Subcutaneous preadipocyte (primary cell): ENCODE measurements around the gene EML1. TPM values are rescaled to one million over a fixed set of nuclear protein-coding genes. Genes with fewer than 3 reads are reported as not detected.

ENCODE experiments used
- small RNA-seq: library from RNA; depleted of rRNA; stranded (forward); fragments of <200 nt; gene quantifications from one replicate; pipeline ENCODE3, GENCODE V24; 2012
- total RNA-seq: library from RNA; depleted of rRNA; stranded (reverse); fragments of >200 nt; gene quantifications from 2 replicates; pipeline ENCODE4 v1.2.3, GENCODE V29; 2012

Gene EML1, protein sequence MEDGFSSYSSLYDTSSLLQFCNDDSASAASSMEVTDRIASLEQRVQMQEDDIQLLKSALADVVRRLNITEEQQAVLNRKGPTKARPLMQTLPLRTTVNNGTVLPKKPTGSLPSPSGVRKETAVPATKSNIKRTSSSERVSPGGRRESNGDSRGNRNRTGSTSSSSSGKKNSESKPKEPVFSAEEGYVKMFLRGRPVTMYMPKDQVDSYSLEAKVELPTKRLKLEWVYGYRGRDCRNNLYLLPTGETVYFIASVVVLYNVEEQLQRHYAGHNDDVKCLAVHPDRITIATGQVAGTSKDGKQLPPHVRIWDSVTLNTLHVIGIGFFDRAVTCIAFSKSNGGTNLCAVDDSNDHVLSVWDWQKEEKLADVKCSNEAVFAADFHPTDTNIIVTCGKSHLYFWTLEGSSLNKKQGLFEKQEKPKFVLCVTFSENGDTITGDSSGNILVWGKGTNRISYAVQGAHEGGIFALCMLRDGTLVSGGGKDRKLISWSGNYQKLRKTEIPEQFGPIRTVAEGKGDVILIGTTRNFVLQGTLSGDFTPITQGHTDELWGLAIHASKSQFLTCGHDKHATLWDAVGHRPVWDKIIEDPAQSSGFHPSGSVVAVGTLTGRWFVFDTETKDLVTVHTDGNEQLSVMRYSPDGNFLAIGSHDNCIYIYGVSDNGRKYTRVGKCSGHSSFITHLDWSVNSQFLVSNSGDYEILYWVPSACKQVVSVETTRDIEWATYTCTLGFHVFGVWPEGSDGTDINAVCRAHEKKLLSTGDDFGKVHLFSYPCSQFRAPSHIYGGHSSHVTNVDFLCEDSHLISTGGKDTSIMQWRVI
- 23.5 and 27.8 TPM in 2 replicates for total RNA-seq

DNA sequence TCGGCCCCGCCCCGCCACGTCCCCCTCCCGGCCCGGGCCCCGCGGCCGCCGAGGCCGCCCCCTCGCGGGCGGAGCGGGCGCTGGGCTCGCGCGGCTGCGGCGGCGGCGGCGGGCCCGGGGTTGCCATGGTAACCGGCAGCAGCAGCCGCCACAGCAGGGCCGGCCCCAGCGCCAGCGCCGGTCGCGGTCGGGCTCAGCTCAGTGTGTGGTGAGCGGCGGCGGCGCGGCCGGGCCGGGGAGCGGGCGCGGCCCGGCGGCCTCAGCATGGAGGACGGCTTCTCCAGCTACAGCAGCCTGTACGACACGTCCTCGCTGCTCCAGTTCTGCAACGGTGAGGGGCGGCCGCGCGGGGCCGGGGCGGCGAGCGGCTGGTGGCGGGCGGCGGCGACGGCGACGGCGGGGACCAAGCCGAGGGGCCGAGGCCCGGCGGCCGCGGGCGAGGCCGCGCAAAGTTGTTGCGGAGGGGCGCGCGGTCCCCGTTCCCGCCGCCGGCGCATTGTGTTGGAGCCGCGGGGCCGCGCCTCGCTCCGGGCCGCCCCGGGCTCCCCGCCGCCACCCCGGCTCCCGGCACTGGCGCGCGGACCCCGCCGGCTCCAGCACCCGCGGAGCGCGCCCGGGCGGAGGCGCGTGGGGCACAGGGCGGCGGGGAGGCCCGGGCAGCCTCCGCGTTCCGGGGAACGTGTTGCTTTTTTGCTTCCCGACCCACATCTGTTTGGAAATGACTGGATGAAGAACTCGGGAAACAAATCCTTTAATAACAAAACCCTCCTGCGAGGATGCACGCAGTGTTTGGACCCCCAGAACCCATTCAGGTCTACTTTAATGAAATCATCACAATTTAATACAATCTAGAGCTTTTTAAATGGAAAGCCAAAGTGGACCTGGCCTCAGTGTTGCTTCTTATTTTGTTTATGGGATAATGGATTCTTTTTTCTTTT, at the start of gene EML1:
TSS of gene EML1 (plus strand) at position 201 of the 938 bp plus-strand sequence. CDS start at position 265, 64 bp downstream.

Small RNA genes within 50 kb of the gene (small RNA-seq; reads per million reads assigned to genes)
- not detected for gene RNU1-47P

Other genes with a start within 250 kb of the EML1 start
- 0.20 and 0.37 TPM in 2 replicates for gene CCDC85C, start 189.2 kb upstream of the EML1 start, total RNA-seq
- gene HHIPL1, start 148.3 kb upstream of the EML1 start, total RNA-seq = 1.8 and 2.2 TPM in 2 replicates
- under 0.01 and 0.37 TPM in 2 replicates for gene CYP46A1, start 109.1 kb upstream of the EML1 start, total RNA-seq